H9 (cell line): ENCODE measurements around the gene M6PR. TPM values are rescaled to one million over a fixed set of nuclear protein-coding genes. Genes with fewer than 3 reads are reported as not detected.

Source experiments
- DNase-seq: peaks from one replicate; pipeline ENCODE4 v3.0.0-alpha.2; 2017
- H2AFZ ChIP-seq: one replicate; pipeline ENCODE4 v1.6.1; 2013; ENCODE audit warnings: mild to moderate bottlenecking, low read length, control low read depth, moderate library complexity
- H2AK5ac ChIP-seq: 2 replicates; pipeline ENCODE4 v1.6.1; 2013; ENCODE audit warnings: low read length, control low read depth, mixed read lengths; ENCODE audit not compliant: insufficient read length
- H2BK120ac ChIP-seq: one replicate; pipeline ENCODE4 v1.6.1; 2013; ENCODE audit warnings: low read depth, mild to moderate bottlenecking, low read length, control low read depth, inconsistent platforms; ENCODE audit not compliant: poor library complexity, severe bottlenecking
- H2BK12ac ChIP-seq: 2 replicates; pipeline ENCODE4 v1.6.1; 2013; ENCODE audit warnings: low read length, control low read depth, mixed read lengths, low read depth; ENCODE audit not compliant: insufficient read length
- H2BK15ac ChIP-seq: 2 replicates; pipeline ENCODE4 v1.6.1; 2013; ENCODE audit warnings: low read depth, low read length, control low read depth
- H2BK20ac ChIP-seq: one replicate; pipeline ENCODE4 v1.6.1; 2013; ENCODE audit warnings: low read depth, mild to moderate bottlenecking, low read length, control low read depth, inconsistent platforms; ENCODE audit not compliant: poor library complexity, severe bottlenecking
- H2BK5ac ChIP-seq: 2 replicates; pipeline ENCODE4 v1.6.1; 2013; ENCODE audit warnings: low read length, control low read depth, mixed read lengths; ENCODE audit not compliant: insufficient read length
- H3K14ac ChIP-seq: 2 replicates; pipeline ENCODE4 v1.6.1; 2013; ENCODE audit warnings: low read length, control low read depth; ENCODE audit not compliant: insufficient read depth
- H3K18ac ChIP-seq: 2 replicates; pipeline ENCODE4 v1.6.1; 2013; ENCODE audit warnings: low read depth, mild to moderate bottlenecking, mixed read lengths, low read length, control low read depth; ENCODE audit not compliant: insufficient read length
- H3K23ac ChIP-seq: 2 replicates; pipeline ENCODE4 v1.6.1; 2013; ENCODE audit warnings: low read length, control low read depth, mixed read lengths, low read depth; ENCODE audit not compliant: insufficient read length
- H3K23me2 ChIP-seq: 2 replicates; pipeline ENCODE4 v1.6.1; 2013; ENCODE audit warnings: low read depth, mild to moderate bottlenecking, mixed read lengths, low read length, control low read depth; ENCODE audit not compliant: insufficient read length, poor library complexity, severe bottlenecking
- H3K27ac ChIP-seq: 2 replicates; pipeline ENCODE4 v1.5.1; 2013; ENCODE audit warnings: low read length, control low read depth, mixed read lengths, low read depth; ENCODE audit not compliant: insufficient read length
- H3K27me3 ChIP-seq: 2 replicates; pipeline ENCODE4 v1.6.1; 2013; ENCODE audit warnings: low read length, control low read depth, inconsistent platforms; ENCODE audit not compliant: insufficient read depth
- H3K4ac ChIP-seq: 2 replicates; pipeline ENCODE4 v1.6.1; 2013; ENCODE audit warnings: low read depth, mild to moderate bottlenecking, control low read depth, inconsistent platforms, low read length, moderate library complexity
- H3K4me1 ChIP-seq: 2 replicates; pipeline ENCODE4 v1.6.1; 2013; ENCODE audit warnings: low read length, control low read depth, inconsistent platforms; ENCODE audit not compliant: insufficient read depth
- H3K4me2 ChIP-seq: 2 replicates; pipeline ENCODE4 v1.6.1; 2013; ENCODE audit warnings: low read length, control low read depth, mixed read lengths; ENCODE audit not compliant: insufficient read length, insufficient read depth
- H3K56ac ChIP-seq: 2 replicates; pipeline ENCODE4 v1.6.1; 2013; ENCODE audit warnings: low read depth, mild to moderate bottlenecking, mixed read lengths, low read length, control low read depth; ENCODE audit not compliant: insufficient read length
- H3K79me1 ChIP-seq: 2 replicates; pipeline ENCODE4 v1.6.1; 2013; ENCODE audit warnings: low read depth, mild to moderate bottlenecking, moderate library complexity, low read length, control low read depth, inconsistent platforms; ENCODE audit not compliant: insufficient read depth, poor library complexity, severe bottlenecking
- H3K79me2 ChIP-seq: 2 replicates; pipeline ENCODE4 v1.6.1; 2013; ENCODE audit warnings: low read length, control low read depth, inconsistent platforms; ENCODE audit not compliant: insufficient read depth
- H3K9ac ChIP-seq: 2 replicates; pipeline ENCODE4 v1.6.1; 2013; ENCODE audit warnings: low read length, control low read depth, mixed read lengths; ENCODE audit not compliant: insufficient read length; ENCODE audit errors: extremely low read depth
- H3K9me3 ChIP-seq: one replicate; pipeline ENCODE4 v1.6.1; 2013; ENCODE audit warnings: low read depth, low read length, inconsistent platforms; ENCODE audit not compliant: control insufficient read depth
- H3T11ph ChIP-seq: one replicate; pipeline ENCODE4 v1.6.1; 2013; ENCODE audit warnings: mild to moderate bottlenecking, low read length, control low read depth, inconsistent platforms
- H4K20me1 ChIP-seq: one replicate; pipeline ENCODE4 v1.6.1; 2013; ENCODE audit not compliant: control insufficient read depth, insufficient read length, insufficient read depth
- H4K5ac ChIP-seq: 2 replicates; pipeline ENCODE4 v1.6.1; 2013; ENCODE audit warnings: low read depth, mild to moderate bottlenecking, mixed read lengths, low read length, control low read depth; ENCODE audit not compliant: insufficient read length
- H4K8ac ChIP-seq: replicated peaks from 2 replicates; pipeline ENCODE4 v1.6.1; 2013; ENCODE audit warnings: low read length, control low read depth, mixed read lengths, low read depth; ENCODE audit not compliant: insufficient read length
- H4K91ac ChIP-seq: 2 replicates; pipeline ENCODE4 v1.6.1; 2013; ENCODE audit warnings: low read depth, mild to moderate bottlenecking, moderate library complexity, mixed read lengths, low read length, control low read depth; ENCODE audit not compliant: insufficient read length
- H3K27ac Mint-ChIP-seq, 3 experiments: 2 replicates in 2 of 3; 3 replicates in 1 of 3; pipeline ENCODE4 v1.8.0; 2020 to 2021; ENCODE audit warnings: mixed read lengths in 3 of 3, mild to moderate bottlenecking in 1 of 3, moderate library complexity in 1 of 3
- H3K27me3 Mint-ChIP-seq: 2 replicates; pipeline ENCODE4 v1.8.0; 2021; ENCODE audit warnings: low read depth, mild to moderate bottlenecking, moderate library complexity, mixed read lengths
- H3K36me3 Mint-ChIP-seq, 3 experiments: 2 replicates in 2 of 3; 3 replicates in 1 of 3; pipeline ENCODE4 v1.8.0; 2020 to 2021; ENCODE audit warnings: low read depth in 3 of 3, mixed read lengths in 3 of 3; ENCODE audit not compliant: insufficient read depth in 1 of 3
- H3K4me1 Mint-ChIP-seq, 2 experiments: 2 replicates each; pipeline ENCODE4 v1.8.0; 2020; ENCODE audit warnings: mixed read lengths in 2 of 2
- H3K4me3 Mint-ChIP-seq, 2 experiments: 2 replicates in 1 of 2; 3 replicates in 1 of 2; pipeline ENCODE4 v1.8.0; 2020 to 2021; ENCODE audit warnings: mild to moderate bottlenecking in 2 of 2, mixed read lengths in 2 of 2, moderate library complexity in 1 of 2
- H3K9me3 Mint-ChIP-seq, 2 experiments: 2 replicates in 1 of 2; 3 replicates in 1 of 2; pipeline ENCODE4 v1.8.0; 2020; ENCODE audit warnings: mild to moderate bottlenecking in 2 of 2, mixed read lengths in 2 of 2, moderate library complexity in 1 of 2
- WGBS: extraction: QIAGEN DNeasy Blood & Tissue Kit; methylation state at CpG from one replicate; pipeline ENCODE4 v1.1.7; 2013; ENCODE audit warnings: missing lambda C conversion rate, low lambda C conversion rate, mixed read lengths; ENCODE audit not compliant: insufficient read length; ENCODE audit errors: extremely low coverage; 5-methylcytosine and 5-hydroxymethylcytosine counted together
- total RNA-seq: library from RNA; stranded (reverse); gene quantifications from 2 replicates; pipeline ENCODE4 v1.2.1, GENCODE V29; 2021
- TF ChIP-seq, protein P1 (sequence below): fragments of 200-600 bp; sonication (generic); conservative IDR thresholded peaks from 3 replicates; pipeline ENCODE4 v1.8.0; 2021; ENCODE audit warnings: antibody characterized with exemption, mild to moderate bottlenecking

Gene M6PR
- total RNA-seq, 1 experiment from 2014 or later, result 163 TPM

DNA sequence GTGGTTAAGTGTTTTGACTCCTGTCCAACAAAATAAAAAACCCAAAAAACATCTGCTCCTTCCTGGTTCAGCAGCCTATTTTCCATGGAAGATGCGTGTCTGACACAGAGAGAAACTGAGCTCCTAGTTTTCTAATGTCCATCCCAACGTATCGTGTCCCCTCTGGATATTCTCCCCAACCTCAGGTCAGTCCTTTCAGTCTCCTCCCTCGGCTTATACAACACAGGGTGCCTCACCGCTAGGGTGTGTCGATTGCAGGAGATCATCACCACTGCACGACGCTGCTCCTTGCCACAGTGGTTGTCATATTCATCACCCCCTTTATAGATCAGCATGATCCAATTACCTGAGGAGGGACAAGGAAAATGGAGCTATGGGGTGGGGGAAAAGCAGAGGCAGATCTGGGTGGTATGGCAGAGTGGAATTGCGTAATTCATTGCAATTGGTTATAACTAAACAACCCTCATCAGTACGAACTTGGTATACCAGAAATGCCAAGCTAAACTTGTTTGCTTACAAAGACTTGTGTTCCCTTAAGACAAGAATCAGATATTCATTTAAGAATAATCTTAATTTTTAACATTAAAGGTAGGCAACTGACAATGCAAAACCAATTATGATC, 5.8 kb downstream of the M6PR start:
- H4K91ac ChIP-seq, result no peak overlapping the region
- peaks cover 2% of the 10 kb centered on the region for H3K79me1 ChIP-seq
- H4K8ac ChIP-seq, result no peak overlapping the region
- WGBS, result no CpG with 5 or more reads among the region's 10 CpGs
- no peak overlapping the region for H2AFZ ChIP-seq
- peak overlapping the region in 2 of 3 experiments; percentile 61 to 91; a peak in 4 of 7 replicates for H3K27ac Mint-ChIP-seq
- H2BK12ac ChIP-seq, result no peak overlapping the region
- H3K9ac ChIP-seq, result no peak overlapping the region
- H4K20me1 ChIP-seq, result no peaks in the 10 kb centered on the region
- H3K14ac ChIP-seq, result no peak overlapping the region
- no peaks in the 10 kb centered on the region for H3K27me3 ChIP-seq
- H3K56ac ChIP-seq, result no peak overlapping the region
- no peak overlapping the region for H2AK5ac ChIP-seq
- no peak overlapping the region for H3K4me3 Mint-ChIP-seq
- H3K79me2 ChIP-seq, result peaks cover 8% of the 10 kb centered on the region
- H3K9me3 ChIP-seq, result no peaks in the 10 kb centered on the region
- H3K4me1 Mint-ChIP-seq, result peaks cover 16 to 22% of the 10 kb centered on the region in 2 experiments
- no peak overlapping the region for H2BK20ac ChIP-seq
- no peak overlapping the region for H2BK15ac ChIP-seq
- H2BK5ac ChIP-seq, result no peak overlapping the region
- no peak overlapping the region for H3K4ac ChIP-seq
- peaks cover 3% of the 10 kb centered on the region for H3K23me2 ChIP-seq
- H3K18ac ChIP-seq, result no peak overlapping the region
- TF ChIP-seq, protein P1, sequence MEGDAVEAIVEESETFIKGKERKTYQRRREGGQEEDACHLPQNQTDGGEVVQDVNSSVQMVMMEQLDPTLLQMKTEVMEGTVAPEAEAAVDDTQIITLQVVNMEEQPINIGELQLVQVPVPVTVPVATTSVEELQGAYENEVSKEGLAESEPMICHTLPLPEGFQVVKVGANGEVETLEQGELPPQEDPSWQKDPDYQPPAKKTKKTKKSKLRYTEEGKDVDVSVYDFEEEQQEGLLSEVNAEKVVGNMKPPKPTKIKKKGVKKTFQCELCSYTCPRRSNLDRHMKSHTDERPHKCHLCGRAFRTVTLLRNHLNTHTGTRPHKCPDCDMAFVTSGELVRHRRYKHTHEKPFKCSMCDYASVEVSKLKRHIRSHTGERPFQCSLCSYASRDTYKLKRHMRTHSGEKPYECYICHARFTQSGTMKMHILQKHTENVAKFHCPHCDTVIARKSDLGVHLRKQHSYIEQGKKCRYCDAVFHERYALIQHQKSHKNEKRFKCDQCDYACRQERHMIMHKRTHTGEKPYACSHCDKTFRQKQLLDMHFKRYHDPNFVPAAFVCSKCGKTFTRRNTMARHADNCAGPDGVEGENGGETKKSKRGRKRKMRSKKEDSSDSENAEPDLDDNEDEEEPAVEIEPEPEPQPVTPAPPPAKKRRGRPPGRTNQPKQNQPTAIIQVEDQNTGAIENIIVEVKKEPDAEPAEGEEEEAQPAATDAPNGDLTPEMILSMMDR, result no peak
- H4K5ac ChIP-seq, result no peak overlapping the region
- DNase-seq, result no peak
- no peaks in the 10 kb centered on the region for H3K9me3 Mint-ChIP-seq
- H3K27me3 Mint-ChIP-seq, result peaks cover 1% of the 10 kb centered on the region
- no peaks in the 10 kb centered on the region for H3K4me1 ChIP-seq
- H2BK120ac ChIP-seq, result no peak overlapping the region
- H3T11ph ChIP-seq, result no peak overlapping the region
- no peak overlapping the region for H3K4me2 ChIP-seq
- no peak overlapping the region for H3K23ac ChIP-seq
- peaks cover 12 to 65% (median 52%) of the 10 kb centered on the region in 3 experiments; a peak in 6 of 7 replicates for H3K36me3 Mint-ChIP-seq
- no peak overlapping the region for H3K27ac ChIP-seq
